NT2/D1 (cell line): ENCODE results near the gene NMRK2.
"Not testable (repeated sequence)": the region's sequence is repeated elsewhere in the genome, so short reads cannot be mapped to it uniquely, and the experiment has no call there.

Experiments used
- SUZ12 ChIP-seq: IDR thresholded peaks from 2 replicates; pipeline ENCODE4 v1.6.1; 2011; ENCODE audit not compliant: insufficient read length, insufficient read depth; ENCODE audit errors: extremely low read depth
- YY1 ChIP-seq: IDR thresholded peaks from 2 replicates; pipeline ENCODE4 v1.6.1; 2011; ENCODE audit not compliant: insufficient read length, insufficient read depth

DNA sequence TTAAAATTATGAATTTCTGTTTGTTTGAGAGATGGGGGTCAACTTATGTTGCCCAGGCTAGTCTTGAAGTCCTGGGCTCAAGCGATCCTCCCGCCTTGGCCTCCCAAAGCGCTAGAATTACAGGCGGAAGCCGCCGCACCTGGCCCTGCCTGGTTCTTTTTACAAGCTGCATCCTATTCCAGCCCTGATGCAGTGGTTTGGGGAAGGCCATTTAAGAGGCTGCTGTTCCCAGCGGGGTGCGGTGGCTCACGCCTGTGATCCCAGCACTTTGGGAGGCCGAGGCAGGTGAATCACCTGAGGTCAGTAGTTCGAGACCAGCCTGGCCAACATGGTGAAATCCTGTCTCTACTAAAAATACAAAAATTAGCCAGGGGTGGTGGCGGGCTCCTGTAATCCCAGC lies 35.1 kb downstream of the NMRK2 start:
- not testable (repeated sequence) for TF ChIP-seq SUZ12, YY1
